ENCODE results near the gene SLC34A3.
"Not testable (repeated sequence)": the region's sequence is repeated elsewhere in the genome, so short reads cannot be mapped to it uniquely, and the experiment has no call there.

The SLC34A3 gene

GRCh38 chr9:137228968-137229896 is 1.5 kb upstream of the SLC34A3 start:
- DNase-seq (ENCODE audit: low read depth in 2 of 2) = no peak

- DNase-seq (ENCODE audit: low read depth in 2 of 2) = no peak
Observed at GRCh38 chr9:137229903-137230704, 597 bp upstream of the SLC34A3 start.

GRCh38 chr9:137231372-137232039 is 805 bp downstream of the SLC34A3 start:
- DNase-seq (ENCODE audit: low read depth in 2 of 2) = no peak

- DNase-seq (ENCODE audit: low read depth in 2 of 2) = no peak
Observed at GRCh38 chr9:137232101-137232500, 1.4 kb downstream of the SLC34A3 start.

GRCh38 chr9:137232510-137232909 is 1.8 kb downstream of the SLC34A3 start:
- no peak for DNase-seq (ENCODE audit: low read depth in 2 of 2)

GRCh38 chr9:137233143-137233980 is 2.7 kb downstream of the SLC34A3 start:
- DNase-seq (ENCODE audit: low read depth in 2 of 2) = no peak

GRCh38 chr9:137234055-137234697 is 3.5 kb downstream of the SLC34A3 start:
- DNase-seq (ENCODE audit: low read depth in 2 of 2) = no peak

- no peak for DNase-seq (ENCODE audit: low read depth in 2 of 2)
Observed at GRCh38 chr9:137234758-137235423, 4.2 kb downstream of the SLC34A3 start.

- DNase-seq (ENCODE audit: low read depth in 2 of 2) = no peak
Observed at GRCh38 chr9:137235424-137236237, 4.9 kb downstream of the SLC34A3 start.

- DNase-seq (ENCODE audit: low read depth in 2 of 2) = no peak
Observed at GRCh38 chr9:137236238-137236935, 5.7 kb downstream of the SLC34A3 start.

- no peak for DNase-seq (ENCODE audit: low read depth in 2 of 2)
Observed at GRCh38 chr9:137236936-137237421, 6.3 kb downstream of the SLC34A3 start.

GRCh38 chr9:137237759-137238726 is 7.3 kb downstream of the SLC34A3 start:
- DNase-seq (ENCODE audit: low read depth in 2 of 2) = no peak

- not testable (repeated sequence) for DNase-seq (ENCODE audit: low read depth in 2 of 2)
Observed at GRCh38 chr9:137239541-137240200, 9.0 kb downstream of the SLC34A3 start.

GRCh38 chr9:137240318-137240840 is 9.7 kb downstream of the SLC34A3 start:
- no peak for DNase-seq (ENCODE audit: low read depth in 2 of 2)

- DNase-seq (ENCODE audit: low read depth in 2 of 2) = peak; percentile 100
Observed at GRCh38 chr9:137240841-137241489, 10.3 kb downstream of the SLC34A3 start, which contains the start of gene TUBB4B. TSS of gene TUBB4B (plus strand) at chr9:137241287. CDS start at chr9:137241361, 74 bp downstream.

Data from fibroblast of skin of left biceps (primary cell).